DMS79 (cell line): Measurements from ENCODE around the gene IL37.

Source experiments
- DNase-seq: peaks from one replicate; lab custom pipeline; 2025; lab: John Stamatoyannopoulos, UW

IL37 gene, protein sequence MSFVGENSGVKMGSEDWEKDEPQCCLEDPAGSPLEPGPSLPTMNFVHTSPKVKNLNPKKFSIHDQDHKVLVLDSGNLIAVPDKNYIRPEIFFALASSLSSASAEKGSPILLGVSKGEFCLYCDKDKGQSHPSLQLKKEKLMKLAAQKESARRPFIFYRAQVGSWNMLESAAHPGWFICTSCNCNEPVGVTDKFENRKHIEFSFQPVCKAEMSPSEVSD

DNA sequence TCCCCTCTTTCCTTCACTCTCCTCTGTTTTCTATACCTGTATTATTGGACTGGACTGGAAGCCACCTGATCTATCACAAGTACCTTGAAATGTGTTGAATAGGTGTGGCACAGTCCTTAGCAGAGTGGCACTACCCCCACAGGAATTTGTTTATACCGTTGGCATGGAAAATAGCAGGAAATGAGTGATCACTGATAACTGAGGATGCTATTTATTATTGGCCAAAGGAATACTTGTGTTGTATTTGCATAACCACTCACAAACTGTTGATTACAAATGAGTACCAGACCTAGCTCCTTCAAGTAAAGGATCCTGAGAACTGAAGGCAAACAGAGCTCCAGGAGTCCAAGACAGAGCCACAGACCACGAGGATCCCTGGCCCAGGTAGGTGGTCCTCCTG is at the start of gene IL37:
TSS of gene IL37 (plus strand) at position 301 of the 400 bp plus-strand sequence. CDS start 1,848 bp downstream, outside the sequence.
- DNase-seq, result no peak

DNA sequence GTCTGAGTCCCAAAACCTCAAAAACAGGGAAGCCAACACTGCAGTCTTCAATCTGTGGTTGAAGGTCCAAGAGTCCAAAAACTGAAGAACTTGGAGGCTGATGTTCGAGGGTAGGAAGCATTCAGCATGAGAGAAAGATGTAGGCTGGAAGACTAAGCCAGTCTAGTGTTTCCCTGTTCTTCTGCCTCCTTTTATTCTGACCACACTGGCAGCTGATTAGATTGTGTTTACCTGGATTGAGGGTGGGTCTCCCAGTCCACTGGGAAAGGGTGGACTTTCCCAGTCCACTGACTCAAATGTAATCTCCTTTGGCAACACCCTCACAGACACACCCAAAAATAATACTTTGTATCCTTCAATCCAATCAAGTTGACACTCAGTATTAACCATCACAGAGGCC is 46.9 kb upstream of the IL37 start:
- no peak for DNase-seq

DNA sequence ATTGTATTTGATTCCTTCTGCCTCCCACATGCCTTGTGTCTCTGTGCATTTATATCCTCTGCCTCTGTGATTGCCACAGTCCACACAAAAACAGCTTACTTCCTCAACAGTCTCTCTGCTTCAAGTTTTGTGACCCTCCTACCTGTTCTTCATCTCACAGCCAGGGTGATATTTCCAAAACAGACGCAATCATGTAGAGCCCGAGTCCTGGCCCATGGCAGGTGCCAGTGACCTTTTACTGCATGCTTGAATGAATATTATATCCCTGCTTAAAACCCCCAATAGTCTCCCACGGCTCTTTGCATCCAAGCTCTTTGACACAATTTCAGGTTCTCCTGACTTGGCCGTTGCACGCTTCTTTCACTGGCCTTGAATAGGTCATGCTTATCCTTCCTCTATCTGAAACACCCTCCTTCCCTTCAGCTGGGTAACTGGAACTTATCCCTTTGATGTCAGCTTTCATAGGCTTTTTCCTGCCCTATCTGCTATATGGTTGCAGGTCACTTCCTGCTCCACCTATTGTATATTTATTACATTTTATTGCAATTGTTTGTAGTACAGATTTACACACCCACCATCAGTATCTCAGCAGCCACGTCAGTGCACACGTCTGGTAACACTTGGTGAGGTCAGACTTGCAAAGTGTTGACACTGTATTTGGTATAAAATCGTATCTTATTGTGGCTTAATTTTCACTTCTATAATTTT is 44.7 kb upstream of the IL37 start:
- DNase-seq, result no peak

DNA sequence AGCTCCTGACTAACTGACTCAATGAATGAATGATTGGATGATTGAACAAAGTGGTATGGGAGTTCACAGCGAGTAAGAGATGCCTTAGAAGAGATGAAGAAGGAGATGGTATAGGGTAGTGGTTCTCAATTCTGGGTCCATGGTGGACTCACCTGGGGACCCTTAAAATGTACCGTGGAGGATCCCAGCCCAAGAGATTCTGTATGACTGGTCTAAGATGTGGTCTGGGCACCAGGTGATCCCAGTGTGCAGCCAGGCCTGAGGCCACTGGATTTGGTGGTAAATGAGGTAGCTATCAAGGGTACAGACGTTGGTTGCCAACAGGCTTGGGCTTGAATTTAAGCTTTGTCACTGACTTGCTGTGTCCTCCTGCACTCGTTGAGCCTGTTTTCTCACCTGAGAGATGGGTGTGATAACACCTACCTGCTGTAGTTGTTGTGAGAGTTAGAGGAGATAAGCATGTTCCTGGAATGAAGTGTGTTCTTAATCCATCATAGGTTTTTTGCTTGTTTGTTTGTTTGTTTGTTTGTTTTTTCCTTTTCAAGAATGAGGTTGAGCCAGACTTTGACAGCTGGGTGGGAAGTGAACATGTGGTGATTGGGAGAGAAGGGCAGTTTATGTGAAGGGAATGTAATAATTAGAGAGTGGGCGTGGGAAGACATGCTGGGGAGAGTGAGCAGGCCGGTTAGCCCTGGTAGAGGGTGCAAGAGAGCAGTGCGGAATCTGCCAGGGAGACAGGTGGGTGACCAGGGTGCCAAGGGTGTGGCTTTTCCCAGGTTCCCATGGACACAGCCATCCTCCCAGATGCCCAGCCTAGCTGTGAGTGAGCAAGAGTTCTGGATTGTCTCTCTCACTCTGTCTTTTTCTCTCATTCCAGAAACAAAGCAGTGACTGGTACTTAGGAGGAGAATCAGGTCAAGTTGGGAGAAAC is 43.0 kb upstream of the IL37 start:
- DNase-seq, result no peak

GRCh38 chr2:112869258-112869842 is 41.6 kb upstream of the IL37 start:
- peak; percentile 73 for DNase-seq

DNA sequence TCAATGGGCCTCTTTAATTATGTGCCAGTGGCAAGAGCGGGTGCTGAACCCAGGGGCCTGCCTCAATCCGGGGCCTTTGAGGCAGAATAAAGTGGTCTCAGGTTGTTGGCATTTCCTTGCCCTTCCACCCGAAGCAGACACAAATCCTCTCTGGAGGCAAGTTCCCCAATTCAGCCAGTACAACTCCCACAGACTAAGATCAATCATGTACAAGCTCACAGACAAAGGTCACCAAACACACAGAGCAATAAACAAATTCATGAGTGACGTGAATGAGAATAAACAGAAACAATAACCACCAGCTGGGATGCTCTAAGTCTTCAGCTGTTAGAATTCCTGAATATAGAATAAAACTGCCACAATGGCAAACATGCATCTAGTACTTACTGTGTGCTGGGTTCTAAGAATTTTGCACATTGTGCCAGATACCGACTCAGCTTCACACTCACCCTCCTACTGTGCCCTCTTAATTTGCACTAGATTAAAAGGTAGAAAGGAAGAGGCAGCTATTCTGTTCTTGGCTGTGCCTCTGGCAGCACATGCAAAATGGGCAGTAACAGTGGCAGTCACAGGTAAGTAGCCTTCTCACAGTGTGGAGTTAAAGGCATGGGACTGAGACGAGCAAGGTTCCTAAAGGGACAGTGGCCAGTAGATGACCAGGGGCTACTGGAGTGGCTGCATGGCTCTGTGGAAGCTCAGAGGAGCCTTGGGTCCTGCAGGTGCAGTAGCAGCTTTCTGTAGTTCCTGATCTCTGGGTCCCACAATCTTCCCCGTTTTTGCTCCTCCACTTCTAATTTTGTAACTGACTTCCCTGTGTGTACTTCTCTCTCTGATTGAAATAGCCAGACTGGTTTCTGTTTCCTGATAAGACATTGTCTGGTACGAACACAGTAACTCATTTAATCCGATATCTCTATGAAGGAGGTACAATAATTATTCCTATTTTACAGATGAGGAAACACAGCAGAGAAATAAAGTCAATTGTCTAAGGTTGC is 39.8 kb upstream of the IL37 start:
- DNase-seq, result no peak

DNA sequence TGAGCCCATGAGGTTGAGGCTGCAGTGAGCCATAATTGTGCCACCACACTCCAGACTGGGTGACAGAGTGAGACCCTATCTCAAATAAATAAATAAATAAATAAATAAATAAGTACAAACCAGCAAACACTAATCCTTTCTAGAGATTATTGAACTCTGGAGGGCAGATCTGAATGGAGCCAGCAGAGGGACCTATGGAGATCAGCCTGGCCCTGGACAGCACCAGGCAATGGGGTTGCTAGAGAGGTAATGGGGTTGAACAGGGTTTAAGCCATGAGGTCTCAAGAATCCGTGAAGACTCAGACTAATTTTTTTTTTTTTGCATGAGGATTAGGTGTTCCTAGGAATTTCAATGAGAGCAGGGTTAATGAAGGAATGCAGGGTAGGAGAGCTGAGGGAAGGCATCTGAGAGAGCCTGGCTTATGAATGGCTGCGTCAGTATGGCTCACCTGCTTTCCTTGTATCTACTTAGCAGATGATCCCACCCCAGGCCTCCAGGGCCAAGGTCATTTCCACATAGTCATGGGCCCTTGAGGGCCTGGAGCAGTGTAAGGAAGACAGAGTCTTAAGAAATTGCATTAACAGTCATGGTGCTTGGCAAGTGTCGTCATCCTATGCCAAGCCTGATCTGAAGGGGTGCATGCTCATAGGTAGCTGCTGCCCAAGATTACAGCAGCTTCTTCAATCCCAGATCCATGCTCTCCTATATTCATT is 34.6 kb upstream of the IL37 start:
- no peak for DNase-seq

- DNase-seq, result no peak
Observed at GRCh38 chr2:112876971-112877361, 34.0 kb upstream of the IL37 start.

- no peak for DNase-seq
Observed at GRCh38 chr2:112877423-112877822, 33.5 kb upstream of the IL37 start.

- no peak for DNase-seq
Observed at GRCh38 chr2:112879491-112880041, 31.4 kb upstream of the IL37 start.

GRCh38 chr2:112880091-112880531 is 30.9 kb upstream of the IL37 start:
- no peak for DNase-seq

DNA sequence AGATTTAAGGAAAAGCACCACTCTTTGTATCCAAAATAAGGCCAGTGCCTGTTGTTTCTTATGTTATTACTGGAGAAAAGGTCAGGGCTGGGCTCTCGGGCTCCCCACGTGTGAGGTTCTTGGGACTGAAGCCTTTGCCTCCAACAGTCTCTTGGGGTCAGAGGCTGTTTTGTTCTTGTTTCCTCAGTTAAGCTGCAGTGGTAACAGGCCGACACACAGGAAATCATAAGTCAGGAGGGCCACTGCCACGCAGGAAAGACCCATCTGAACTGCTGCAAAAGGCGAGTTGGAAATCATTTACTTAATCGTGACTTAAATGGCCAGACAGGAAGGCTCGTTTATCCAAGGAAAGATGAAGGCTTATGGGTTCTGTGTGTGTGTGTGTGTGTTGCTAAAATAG is 30.3 kb upstream of the IL37 start:
- DNase-seq, result no peak

DNA sequence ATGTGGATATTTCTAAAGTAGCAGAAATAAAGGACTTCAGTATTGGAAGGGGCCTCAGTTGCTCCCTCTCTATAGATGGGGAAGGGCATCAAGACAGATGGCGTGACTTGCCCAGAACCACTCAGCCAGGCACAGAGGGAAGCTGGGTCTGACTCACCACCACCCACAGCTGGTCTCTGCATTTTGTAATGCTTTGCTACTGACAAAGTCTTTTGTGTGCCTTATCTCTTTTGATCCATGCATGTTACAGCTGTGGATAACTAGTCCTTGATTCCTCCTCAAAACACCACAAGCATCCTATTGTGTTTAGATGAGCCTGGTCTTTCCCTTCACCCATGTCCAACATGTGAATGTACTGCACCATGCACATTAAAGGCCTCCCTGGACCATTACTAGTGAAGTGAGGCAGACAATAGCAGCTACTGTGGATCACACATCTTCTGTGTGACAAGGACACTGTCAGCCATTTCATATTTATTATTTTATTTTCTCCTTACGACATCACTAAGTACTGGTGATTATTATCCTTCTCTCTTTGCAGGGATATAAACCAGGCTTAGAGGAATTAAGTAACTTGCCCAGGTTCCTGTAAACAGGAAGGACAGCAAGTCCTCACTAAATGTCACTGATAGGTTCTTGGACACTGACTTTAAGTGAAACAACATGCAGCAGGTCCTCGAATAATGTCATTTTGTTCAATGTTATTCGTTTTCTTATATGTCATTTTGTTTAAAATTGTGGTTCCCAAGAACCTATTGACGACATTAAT is 29.6 kb upstream of the IL37 start:
- DNase-seq, result no peak

DNA sequence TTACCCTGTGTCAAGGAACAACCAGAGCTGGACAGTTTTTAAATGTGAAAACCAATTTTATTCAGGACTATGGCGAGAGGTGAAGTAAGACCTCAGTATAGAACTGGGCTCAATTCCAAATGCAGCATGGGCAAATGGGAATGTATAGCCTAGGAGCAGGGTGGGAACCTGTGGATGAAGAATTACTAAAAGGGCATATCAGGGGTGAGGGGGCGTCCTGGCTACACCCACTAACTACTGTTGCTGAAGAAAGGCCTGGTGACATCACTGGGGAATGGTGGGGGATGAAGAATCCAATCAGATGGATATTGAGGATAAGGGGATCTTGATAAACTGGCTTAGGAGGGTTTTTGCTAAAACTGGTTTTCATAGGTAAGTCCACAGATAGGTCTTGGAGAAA is 27.3 kb upstream of the IL37 start:
- DNase-seq, result no peak

GRCh38 chr2:112884869-112885505 is 26.0 kb upstream of the IL37 start:
- DNase-seq, result no peak

- no peak for DNase-seq
Observed at GRCh38 chr2:112885506-112885902, 25.5 kb upstream of the IL37 start.

DNA sequence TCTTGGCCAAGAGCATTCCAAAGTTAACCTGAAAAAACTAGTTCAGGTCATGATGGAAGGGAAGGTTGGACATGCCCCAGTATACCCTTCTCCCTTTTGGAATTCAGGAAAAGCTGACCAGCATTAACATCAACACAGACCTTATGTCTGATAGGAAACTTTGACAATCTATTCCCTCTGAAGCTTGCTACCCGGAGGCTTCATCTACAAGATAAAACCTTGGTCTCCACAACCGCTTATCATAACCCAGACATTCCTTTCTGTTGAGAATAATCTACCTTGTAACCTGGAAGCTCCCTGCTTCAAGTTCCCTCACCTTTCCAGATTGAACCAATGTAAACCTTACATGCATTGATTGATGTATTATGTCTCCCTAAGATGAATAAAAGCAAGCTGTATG is 24.7 kb upstream of the IL37 start:
- DNase-seq, result no peak

DNA sequence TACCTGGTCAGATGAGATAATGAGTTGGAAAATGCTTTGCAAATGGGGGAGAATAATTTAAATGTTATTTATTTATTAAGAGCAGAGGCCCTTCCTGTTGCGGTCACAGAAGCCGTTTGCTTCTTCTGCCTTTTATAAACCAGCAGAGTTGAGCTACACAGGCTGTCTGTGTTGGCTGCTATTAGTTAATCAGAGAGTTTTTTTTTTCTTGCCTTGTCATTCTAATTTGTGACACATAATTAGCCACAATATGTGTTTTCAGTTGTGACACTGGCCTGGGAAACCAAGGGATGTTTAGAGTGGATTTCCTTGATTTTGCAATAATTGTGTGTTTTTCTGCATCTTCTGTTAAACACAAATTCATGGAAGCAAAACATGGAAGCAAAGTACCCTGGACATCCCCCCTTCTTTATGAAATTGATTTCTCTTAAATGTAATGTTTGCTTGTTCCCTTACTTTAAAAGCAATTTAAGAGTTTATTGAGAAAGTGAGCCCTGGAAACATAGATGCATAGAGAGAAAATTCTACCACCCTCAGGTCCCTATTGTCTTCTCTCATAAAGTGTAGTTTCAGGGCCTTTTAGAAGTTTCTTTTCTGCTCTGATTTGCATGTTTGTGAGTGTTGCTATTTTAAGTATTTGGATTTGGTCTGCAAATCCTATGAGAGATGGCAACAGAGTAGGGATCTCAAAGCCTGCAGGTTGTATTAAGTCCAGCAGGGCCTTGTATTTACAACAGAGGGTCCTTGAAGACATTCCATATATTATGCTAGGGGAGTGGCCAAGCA is 22.8 kb upstream of the IL37 start:
- DNase-seq, result no peak
